Erythroblast (primary cell): ENCODE measurements around the gene DDA1.
A peak's percentile ranks its signal among the peaks of the same experiment; 100 is the strongest.

Experiments used
- GATA1 ChIP-seq: IDR thresholded peaks from 2 replicates; pipeline ENCODE4 v1.6.1; 2011; ENCODE audit warnings: low read depth, mild to moderate bottlenecking, control low read depth, low read length, moderate library complexity
- POLR2A ChIP-seq: IDR thresholded peaks from 2 replicates; pipeline ENCODE4 v1.6.1; 2011; ENCODE audit warnings: mild to moderate bottlenecking, low read length

DNA sequence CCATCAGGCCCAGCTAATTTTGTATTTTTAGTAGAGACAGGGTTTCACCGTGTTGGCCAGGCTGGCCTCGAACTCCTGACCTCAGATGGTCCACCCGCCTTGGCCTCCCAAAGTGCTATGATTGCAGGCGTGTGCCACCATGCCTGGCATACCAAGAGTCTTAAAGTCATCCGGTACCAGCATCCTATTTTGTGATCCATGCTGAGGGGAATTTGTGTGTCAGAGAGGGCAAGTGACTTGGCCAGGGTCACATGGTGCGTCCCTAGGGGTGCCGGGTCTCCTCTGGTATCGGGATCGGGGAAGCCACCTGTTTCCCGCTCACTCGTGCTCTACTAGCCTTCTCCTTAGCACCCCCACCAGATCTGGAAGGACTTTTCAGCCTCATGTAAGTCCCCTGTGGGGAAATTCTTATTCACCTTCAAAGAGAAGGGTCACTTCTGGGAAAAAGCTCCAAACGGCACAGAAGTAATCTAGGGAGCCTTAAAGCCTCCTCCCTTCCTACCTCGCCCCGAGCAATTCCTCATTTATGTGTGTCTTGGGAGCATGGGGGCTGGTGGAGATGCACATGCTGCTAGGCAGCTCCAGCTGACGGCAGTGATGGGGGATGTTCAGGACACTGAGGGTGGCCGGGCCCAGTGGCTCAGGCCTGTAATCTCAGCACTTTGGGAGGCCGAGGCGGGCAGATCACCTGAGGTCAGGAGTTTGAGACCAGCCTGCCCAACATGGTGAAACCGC is 33.8 kb upstream of the DDA1 start:
- TF ChIP-seq POLR2A (peak; percentile 1), GATA1 (no peak)
